Breast epithelium (tissue), 4 donors: ENCODE measurements around the gene SCN3A. TPM values are rescaled to one million over a fixed set of nuclear protein-coding genes. Genes with fewer than 3 reads are reported as not detected.

Experiments used
- DNase-seq, 2 donors: peaks; one replicate each; pipeline ENCODE4 v3.0.0-alpha.2; 2019; ENCODE audit warnings: low spot score in 2 of 2
- H3K27ac ChIP-seq, 2 donors: fragments of 200-600 bp; sonication (generic) in 1 of 2; one replicate each; pipeline ENCODE4 v1.5.1; 2016 to 2019; ENCODE audit warnings: mild to moderate bottlenecking in 1 of 2
- H3K27me3 ChIP-seq, 2 donors: fragments of 200-600 bp; sonication (generic) in 1 of 2; one replicate each; pipeline versions ENCODE4 v1.5.1 to v1.6.0; 2017 to 2019; ENCODE audit warnings: control low read depth in 1 of 2, mild to moderate bottlenecking in 1 of 2
- H3K36me3 ChIP-seq: fragments of 200-600 bp; one replicate; pipeline ENCODE4 v1.5.1; 2019
- H3K4me1 ChIP-seq, 2 donors: fragments of 200-600 bp; sonication (generic); one replicate each; pipeline ENCODE4 v1.5.1; 2016 to 2019; ENCODE audit warnings: control low read depth in 1 of 2
- H3K4me3 ChIP-seq, 3 donors: fragments of 200-600 bp; sonication (generic); 1 replicate in 2 of 3; 2 replicates in 1 of 3; pipeline ENCODE4 v1.5.1; 2016 to 2019; ENCODE audit warnings: mild to moderate bottlenecking in 3 of 3, moderate library complexity in 2 of 3
- H3K9me3 ChIP-seq, 2 donors: fragments of 200-600 bp; sonication (generic) in 1 of 2; one replicate each; pipeline ENCODE4 v1.5.1; 2016 to 2019; ENCODE audit warnings: control low read depth in 1 of 2
- POLR2A ChIP-seq: fragments of 450-650 bp; IDR thresholded peaks from one replicate; pipeline ENCODE4 v1.6.1; 2016; ENCODE audit warnings: antibody characterized with exemption, mild to moderate bottlenecking, moderate library complexity
- POLR2AphosphoS5 ChIP-seq, 3 donors: sonication (generic); formaldehyde crosslinking; IDR thresholded peaks; one replicate each; pipeline ENCODE4 v1.6.1; 2017; ENCODE audit warnings: antibody characterized with exemption in 3 of 3
- intact Hi-C: fragments of 100-400 bp; cut with DNase I; formaldehyde crosslinking; loops from one replicate; pipeline ENCODE4 v1.15.1; 2023; ENCODE audit warnings: low total_unique reads
- total RNA-seq, 3 donors: library from RNA; depleted of rRNA; stranded (reverse); fragments of >200 nt; gene quantifications; one replicate each; pipeline ENCODE4 v1.1.0, GENCODE V29; 2016
- TF ChIP-seq, protein P1 (sequence below), 3 donors: fragments of 450-650 bp; IDR thresholded peaks; one replicate each; pipeline ENCODE4 v1.5.1; 2016 to 2017; ENCODE audit warnings: antibody characterized with exemption in 3 of 3, mild to moderate bottlenecking in 3 of 3, moderate library complexity in 3 of 3

The SCN3A gene
- total RNA-seq, 3 donors from 2014 or later, result 0.64 to 5.3 (median 1.6) TPM

DNA sequence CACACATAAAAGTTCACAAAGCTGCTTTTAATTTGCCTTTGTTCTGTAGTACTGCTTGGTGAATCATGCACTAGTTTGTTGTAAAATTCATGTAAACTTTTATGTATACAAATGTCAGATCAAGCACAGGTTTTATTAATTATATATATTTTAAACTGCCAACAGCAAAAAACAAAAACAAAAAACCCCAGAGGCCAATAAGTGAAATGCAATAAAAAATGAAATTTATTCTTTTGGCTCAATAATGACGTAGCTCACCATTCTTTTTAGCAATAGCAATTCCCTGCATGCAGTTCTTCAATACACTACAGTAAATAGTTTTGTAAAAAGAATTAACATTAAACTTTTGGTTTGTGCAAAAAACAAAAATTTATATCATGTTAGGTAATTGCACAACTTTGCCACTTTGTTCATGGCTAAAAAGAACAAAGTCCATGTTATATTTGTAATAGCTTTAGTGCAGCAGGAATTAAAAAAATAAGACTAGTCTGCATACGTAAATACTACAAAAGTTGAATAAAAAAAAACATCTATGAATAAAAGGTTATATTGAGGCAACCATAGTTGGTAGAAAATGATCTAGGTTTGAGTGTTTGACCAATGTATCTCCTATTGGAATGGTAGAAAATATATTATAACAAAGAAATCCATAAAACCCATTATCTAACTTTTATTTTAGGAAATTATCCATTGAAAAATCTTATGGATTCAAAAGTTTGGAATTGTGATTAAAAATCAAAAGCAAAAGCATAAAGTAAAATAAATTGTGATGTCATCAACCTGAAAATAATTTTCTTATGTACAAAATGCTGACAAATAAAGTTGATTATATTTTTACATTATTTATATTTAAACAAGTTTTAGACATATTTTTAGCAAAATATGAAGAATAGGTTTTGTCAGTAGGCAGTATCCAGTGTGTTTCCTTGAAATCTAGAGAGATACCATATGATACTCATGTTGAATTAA is 115.6 kb downstream of the SCN3A start:
- no peak for DNase-seq
- H3K4me3 ChIP-seq, result no peak overlapping the region
- no peak overlapping the region for H3K27ac ChIP-seq
- intact Hi-C loops, result no loop called here
- TF ChIP-seq POLR2A, result no peak
- no peaks in the 10 kb centered on the region for H3K9me3 ChIP-seq
- no peaks in the 10 kb centered on the region for H3K4me1 ChIP-seq
- no peaks in the 10 kb centered on the region for H3K27me3 ChIP-seq
- no peaks in the 10 kb centered on the region for H3K36me3 ChIP-seq

DNA sequence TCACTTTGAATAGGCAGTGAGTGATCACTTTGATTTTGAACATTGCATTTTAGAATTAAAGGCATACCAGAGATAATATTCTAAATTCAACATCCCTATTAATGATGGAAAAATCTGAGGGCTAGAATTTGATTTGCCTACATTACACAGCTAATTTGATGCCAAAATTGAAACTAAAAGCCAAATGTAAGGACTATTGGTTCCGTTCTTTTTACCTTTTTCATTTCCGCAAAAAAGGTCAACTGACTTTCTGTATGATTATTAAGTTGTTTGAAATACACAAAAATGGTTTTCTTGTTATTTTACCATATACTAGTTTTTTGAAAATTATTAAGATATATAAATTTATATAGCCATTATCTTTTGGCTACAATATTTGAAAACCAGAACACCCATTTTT is 117.5 kb downstream of the SCN3A start:
- H3K9me3 ChIP-seq, result peaks cover 0 to 10% of the 10 kb centered on the region in 2 donors
- no peak overlapping the region for H3K4me3 ChIP-seq
- no peaks in the 10 kb centered on the region for H3K27me3 ChIP-seq
- no peaks in the 10 kb centered on the region for H3K4me1 ChIP-seq
- intact Hi-C loops, result no loop called here
- no peaks in the 10 kb centered on the region for H3K36me3 ChIP-seq
- no peak overlapping the region for H3K27ac ChIP-seq
- DNase-seq, result no peak
- TF ChIP-seq POLR2AphosphoS5 (IDR thresholded peaks at IDR 0.05) (no peak), POLR2A (no peak)
- TF ChIP-seq, protein P1, sequence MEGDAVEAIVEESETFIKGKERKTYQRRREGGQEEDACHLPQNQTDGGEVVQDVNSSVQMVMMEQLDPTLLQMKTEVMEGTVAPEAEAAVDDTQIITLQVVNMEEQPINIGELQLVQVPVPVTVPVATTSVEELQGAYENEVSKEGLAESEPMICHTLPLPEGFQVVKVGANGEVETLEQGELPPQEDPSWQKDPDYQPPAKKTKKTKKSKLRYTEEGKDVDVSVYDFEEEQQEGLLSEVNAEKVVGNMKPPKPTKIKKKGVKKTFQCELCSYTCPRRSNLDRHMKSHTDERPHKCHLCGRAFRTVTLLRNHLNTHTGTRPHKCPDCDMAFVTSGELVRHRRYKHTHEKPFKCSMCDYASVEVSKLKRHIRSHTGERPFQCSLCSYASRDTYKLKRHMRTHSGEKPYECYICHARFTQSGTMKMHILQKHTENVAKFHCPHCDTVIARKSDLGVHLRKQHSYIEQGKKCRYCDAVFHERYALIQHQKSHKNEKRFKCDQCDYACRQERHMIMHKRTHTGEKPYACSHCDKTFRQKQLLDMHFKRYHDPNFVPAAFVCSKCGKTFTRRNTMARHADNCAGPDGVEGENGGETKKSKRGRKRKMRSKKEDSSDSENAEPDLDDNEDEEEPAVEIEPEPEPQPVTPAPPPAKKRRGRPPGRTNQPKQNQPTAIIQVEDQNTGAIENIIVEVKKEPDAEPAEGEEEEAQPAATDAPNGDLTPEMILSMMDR (IDR thresholded peaks at IDR 0.05), result no peak

DNA sequence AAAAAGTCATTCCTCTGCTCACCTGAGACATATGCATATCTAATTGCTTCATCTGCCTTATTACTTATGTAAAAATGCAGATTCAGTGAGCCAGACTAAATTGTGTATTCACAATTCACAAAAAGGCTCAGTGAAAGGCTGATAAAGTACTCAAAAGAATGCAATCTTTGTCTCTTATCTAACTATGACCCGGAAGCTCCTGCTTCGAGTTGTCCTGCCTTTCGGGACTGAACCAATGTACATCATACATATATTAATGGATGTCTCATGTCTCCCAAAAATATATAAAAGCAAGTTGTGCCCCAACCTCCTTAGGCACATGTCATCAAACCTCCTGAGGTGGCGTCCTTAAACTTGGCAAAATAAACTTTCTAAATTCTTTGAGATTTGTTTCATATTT is 120.5 kb downstream of the SCN3A start:
- DNase-seq, result no peak
- TF ChIP-seq, protein P1 (IDR thresholded peaks at IDR 0.05), result no peak
- no peak for TF ChIP-seq POLR2A
- no peak for TF ChIP-seq POLR2AphosphoS5 (IDR thresholded peaks at IDR 0.05)
- no peaks in the 10 kb centered on the region for H3K27me3 ChIP-seq
- intact Hi-C loops, result loop anchor here (5.0 kb wide), 1 partner anchor 36 kb away; no protein-coding TSS in a partner anchor
- H3K9me3 ChIP-seq, result peaks cover 0 to 10% of the 10 kb centered on the region in 2 donors
- H3K4me3 ChIP-seq, result no peak overlapping the region
- no peaks in the 10 kb centered on the region for H3K36me3 ChIP-seq
- no peaks in the 10 kb centered on the region for H3K4me1 ChIP-seq
- H3K27ac ChIP-seq, result no peak overlapping the region

DNA sequence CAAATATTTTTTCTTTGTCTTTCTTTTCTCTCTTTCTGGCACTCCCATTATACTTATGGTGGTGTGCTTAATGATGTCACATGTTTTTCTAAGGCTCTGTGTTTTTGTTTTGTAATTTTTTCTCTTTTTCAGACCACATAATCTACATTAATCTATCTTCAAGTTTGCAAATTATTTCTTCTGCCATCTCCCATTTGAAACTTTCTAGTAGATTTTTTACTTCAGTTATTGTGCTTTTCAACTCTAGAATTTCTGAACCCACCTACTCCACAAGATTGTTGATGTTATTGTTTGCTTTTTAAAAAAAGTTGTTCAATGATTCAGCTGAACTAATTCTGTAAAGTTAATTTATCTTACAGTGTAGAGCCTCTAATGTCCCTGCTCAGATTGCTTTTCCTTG is 121.4 kb downstream of the SCN3A start:
- H3K36me3 ChIP-seq, result no peaks in the 10 kb centered on the region
- no peaks in the 10 kb centered on the region for H3K4me1 ChIP-seq
- no peak overlapping the region for H3K4me3 ChIP-seq
- intact Hi-C loops, result loop anchor here (5.0 kb wide), 1 partner anchor 35 kb away; no protein-coding TSS in a partner anchor
- DNase-seq, result no peak
- H3K27me3 ChIP-seq, result no peaks in the 10 kb centered on the region
- peaks cover 0 to 10% of the 10 kb centered on the region in 2 donors for H3K9me3 ChIP-seq
- no peak for TF ChIP-seq POLR2A
- TF ChIP-seq, protein P1 (IDR thresholded peaks at IDR 0.05), result no peak
- TF ChIP-seq POLR2AphosphoS5 (IDR thresholded peaks at IDR 0.05), result no peak
- H3K27ac ChIP-seq, result no peak overlapping the region

DNA sequence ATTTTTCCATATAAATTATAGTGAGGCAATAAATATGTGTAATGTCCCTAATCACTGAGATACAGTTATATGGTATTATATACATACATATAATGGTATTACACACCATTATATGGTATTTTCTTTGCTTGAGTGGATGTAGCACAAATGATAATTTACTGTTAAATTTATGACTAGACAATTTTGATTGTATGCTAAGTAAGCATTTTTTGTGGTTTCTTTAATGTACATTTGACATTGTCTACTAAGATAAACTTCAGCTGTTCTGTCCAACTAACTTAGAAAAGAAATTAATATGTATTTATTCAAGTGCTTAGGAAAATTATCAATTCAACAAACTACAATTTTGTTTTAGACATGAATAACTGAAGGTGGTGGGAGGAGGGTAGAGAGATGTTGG is 122.6 kb downstream of the SCN3A start:
- H3K4me3 ChIP-seq, result no peak overlapping the region
- no peak for DNase-seq
- no peak overlapping the region for H3K27ac ChIP-seq
- TF ChIP-seq, protein P1 (IDR thresholded peaks at IDR 0.05), result no peak
- TF ChIP-seq POLR2A, result no peak
- no peak for TF ChIP-seq POLR2AphosphoS5 (IDR thresholded peaks at IDR 0.05)
- no peaks in the 10 kb centered on the region for H3K36me3 ChIP-seq
- H3K4me1 ChIP-seq, result no peaks in the 10 kb centered on the region
- H3K27me3 ChIP-seq, result no peaks in the 10 kb centered on the region
- H3K9me3 ChIP-seq, result peaks cover 0 to 10% of the 10 kb centered on the region in 2 donors
- intact Hi-C loops, result loop anchor here (5.0 kb wide), 1 partner anchor 34 kb away; no protein-coding TSS in a partner anchor
